Measurements from ENCODE around the gene RPS25. TPM values are rescaled to one million over a fixed set of nuclear protein-coding genes. Genes with fewer than 3 reads are reported as not detected.
"Not testable (repeated sequence)": the region's sequence is repeated elsewhere in the genome, so short reads cannot be mapped to it uniquely, and the experiment has no call there.

The RPS25 gene
- total RNA-seq, 1 donor, result 1,259 TPM

DNA sequence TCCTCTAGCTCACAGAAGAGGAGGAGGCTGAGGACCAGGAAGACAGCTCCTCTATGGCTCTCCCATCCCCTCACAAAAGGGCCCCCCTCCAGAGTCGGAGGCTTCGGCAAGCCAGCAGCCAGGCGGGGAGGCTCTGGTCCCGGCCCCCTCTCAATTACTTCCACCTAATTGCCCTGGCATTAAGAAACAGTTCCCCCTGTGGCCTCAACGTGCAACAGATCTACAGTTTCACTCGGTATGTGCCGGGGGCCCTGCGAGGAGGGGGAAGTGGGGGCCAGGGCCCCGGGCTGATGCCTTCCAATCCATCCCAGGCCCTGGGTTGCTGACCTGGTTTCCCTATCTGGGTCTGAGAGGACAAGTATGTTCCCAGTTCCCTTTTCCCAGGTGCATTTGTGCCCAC, 38.7 kb downstream of the RPS25 start:
- Histone ChIP-seq H3K79me2 (ENCODE audit: insufficient read depth, low read length) (no peaks in the 10 kb centered on the region), H3K4me2 (ENCODE audit: insufficient read depth, low read length) (no peak overlapping the region), H3K4me1 (ENCODE audit: insufficient read depth, low read length) (no peaks in the 10 kb centered on the region), H3K4me3 (ENCODE audit: insufficient read depth, low read length) (no peak overlapping the region), H3K27me3 (ENCODE audit: insufficient read depth, low read length) (peaks cover 36% of the 10 kb centered on the region), H4K20me1 (ENCODE audit: insufficient read depth, low read length) (no peaks in the 10 kb centered on the region), H3K27ac (ENCODE audit: low read depth, low read length) (no peak overlapping the region), H3K9me3 (ENCODE audit: low read depth, low read length) (no peaks in the 10 kb centered on the region), H2AFZ (ENCODE audit: low read length) (no peak overlapping the region), H3K36me3 (ENCODE audit: insufficient read depth, low read length) (no peaks in the 10 kb centered on the region)
- peak; percentile 61 for DNase-seq (ENCODE audit: insufficient read length, low spot score, missing footprints)
- no peak for TF ChIP-seq CTCF (IDR thresholded peaks at IDR 0.05; ENCODE audit: extremely low read depth, low read depth, low read length)

DNA sequence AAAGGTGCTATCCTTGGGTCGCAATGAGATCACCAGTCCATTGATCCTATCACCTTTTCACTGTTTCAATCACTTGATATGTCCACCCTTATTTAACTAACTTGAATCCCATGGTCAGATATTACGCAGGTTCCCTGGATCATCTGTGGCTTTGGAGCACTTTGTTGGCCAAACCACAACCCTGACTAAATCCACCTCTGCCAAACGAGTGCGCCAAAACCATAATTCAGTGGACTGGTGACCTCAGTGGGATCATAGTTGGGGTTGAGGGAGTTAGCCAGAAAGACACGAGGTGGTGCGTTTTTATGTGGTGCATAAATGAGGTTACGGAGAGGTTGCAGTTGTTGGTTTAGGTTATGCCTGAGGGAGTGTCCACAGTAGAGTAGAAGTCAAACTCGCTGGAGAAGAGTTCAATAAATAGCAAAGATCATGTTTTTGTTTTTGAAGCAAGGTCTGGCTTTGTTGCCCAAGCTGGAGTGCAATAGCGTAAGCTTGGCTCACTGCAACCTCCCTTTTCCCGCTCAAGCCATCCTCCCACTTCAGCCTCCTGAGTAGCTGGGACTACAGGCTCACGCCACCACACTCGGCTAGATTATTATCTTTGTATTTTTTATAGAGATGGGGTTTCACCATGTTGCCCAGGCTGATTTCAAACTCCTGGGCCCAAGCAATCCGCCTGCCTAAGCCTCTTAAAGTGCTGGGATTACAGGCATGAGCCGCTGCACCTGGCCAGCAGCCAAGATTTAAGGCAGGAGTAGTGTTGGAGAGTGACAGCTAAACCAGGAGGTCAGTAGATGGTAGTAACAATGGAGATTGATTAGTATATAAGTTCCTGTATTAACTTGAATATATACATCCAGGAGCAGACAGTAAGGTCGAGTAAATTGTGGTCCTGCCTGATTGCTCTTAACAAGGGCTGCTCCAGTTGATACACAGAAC, 42.1 kb downstream of the RPS25 start:
- Histone ChIP-seq H3K9me3 (ENCODE audit: low read depth, low read length) (no peaks in the 10 kb centered on the region), H3K4me1 (ENCODE audit: insufficient read depth, low read length) (no peaks in the 10 kb centered on the region), H3K79me2 (ENCODE audit: insufficient read depth, low read length) (no peaks in the 10 kb centered on the region), H4K20me1 (ENCODE audit: insufficient read depth, low read length) (no peaks in the 10 kb centered on the region), H3K4me2 (ENCODE audit: insufficient read depth, low read length) (no peak overlapping the region), H3K27ac (ENCODE audit: low read depth, low read length) (no peak overlapping the region), H2AFZ (ENCODE audit: low read length) (no peak overlapping the region), H3K27me3 (ENCODE audit: insufficient read depth, low read length) (peaks cover 41% of the 10 kb centered on the region), H3K36me3 (ENCODE audit: insufficient read depth, low read length) (no peaks in the 10 kb centered on the region), H3K4me3 (ENCODE audit: insufficient read depth, low read length) (no peak overlapping the region)
- peak; percentile 72 for DNase-seq (ENCODE audit: insufficient read length, low spot score, missing footprints)
- no peak for TF ChIP-seq CTCF (IDR thresholded peaks at IDR 0.05; ENCODE audit: extremely low read depth, low read depth, low read length)

- no peaks in the 10 kb centered on the region for H3K9me3 ChIP-seq (ENCODE audit: low read depth, low read length)
- no peak overlapping the region for H3K4me2 ChIP-seq (ENCODE audit: insufficient read depth, low read length)
- no peak for TF ChIP-seq CTCF (IDR thresholded peaks at IDR 0.05; ENCODE audit: extremely low read depth, low read depth, low read length)
- no peak for DNase-seq (ENCODE audit: insufficient read length, low spot score, missing footprints)
- H3K4me1 ChIP-seq (ENCODE audit: insufficient read depth, low read length), result no peaks in the 10 kb centered on the region
- H3K79me2 ChIP-seq (ENCODE audit: insufficient read depth, low read length), result no peaks in the 10 kb centered on the region
- no peaks in the 10 kb centered on the region for H4K20me1 ChIP-seq (ENCODE audit: insufficient read depth, low read length)
- no peak overlapping the region for H2AFZ ChIP-seq (ENCODE audit: low read length)
- H3K27ac ChIP-seq (ENCODE audit: low read depth, low read length), result no peak overlapping the region
- no peaks in the 10 kb centered on the region for H3K36me3 ChIP-seq (ENCODE audit: insufficient read depth, low read length)
- peaks cover 27% of the 10 kb centered on the region for H3K27me3 ChIP-seq (ENCODE audit: insufficient read depth, low read length)
- H3K4me3 ChIP-seq (ENCODE audit: insufficient read depth, low read length), result no peak overlapping the region
Measured at GRCh38 chr11:118973985-118974384, 44.2 kb downstream of the RPS25 start.

GRCh38 chr11:118971646-118972045, 46.5 kb downstream of the RPS25 start, which contains the start of gene FOXR1:
TSS of gene FOXR1 (plus strand) at chr11:118971761. CDS start at chr11:118971932, 171 bp downstream.
- Histone ChIP-seq H3K27ac (ENCODE audit: low read depth, low read length) (no peak within 1 kb of the TSS), H3K4me3 (ENCODE audit: insufficient read depth, low read length) (no peak within 1 kb of the TSS), H3K27me3 (ENCODE audit: insufficient read depth, low read length) (peaks cover 19% of the 10 kb centered on the region), H4K20me1 (ENCODE audit: insufficient read depth, low read length) (no peaks in the 10 kb centered on the region), H3K9me3 (ENCODE audit: low read depth, low read length) (no peaks in the 10 kb centered on the region), H3K4me2 (ENCODE audit: insufficient read depth, low read length) (no peak within 1 kb of the TSS), H3K4me1 (ENCODE audit: insufficient read depth, low read length) (no peaks in the 10 kb centered on the region), H3K36me3 (ENCODE audit: insufficient read depth, low read length) (no peaks in the 10 kb centered on the region), H3K79me2 (ENCODE audit: insufficient read depth, low read length) (no peaks in the 10 kb centered on the region), H2AFZ (ENCODE audit: low read length) (no peak within 1 kb of the TSS)
- TF ChIP-seq CTCF (IDR thresholded peaks at IDR 0.05; ENCODE audit: extremely low read depth, low read depth, low read length), result no peak
- peak; percentile 37 for DNase-seq (ENCODE audit: insufficient read length, low spot score, missing footprints)

GRCh38 chr11:118969508-118969907, 48.6 kb downstream of the RPS25 start:
- H2AFZ ChIP-seq (ENCODE audit: low read length); H3K79me2 ChIP-seq (ENCODE audit: insufficient read depth, low read length); H3K4me1 ChIP-seq (ENCODE audit: insufficient read depth, low read length); H3K36me3 ChIP-seq (ENCODE audit: insufficient read depth, low read length); H4K20me1 ChIP-seq (ENCODE audit: insufficient read depth, low read length); H3K9me3 ChIP-seq (ENCODE audit: low read depth, low read length); DNase-seq (ENCODE audit: insufficient read length, low spot score, missing footprints); H3K4me3 ChIP-seq (ENCODE audit: insufficient read depth, low read length); H3K27ac ChIP-seq (ENCODE audit: low read depth, low read length); H3K4me2 ChIP-seq (ENCODE audit: insufficient read depth, low read length): not testable (repeated sequence)
- H3K27me3 ChIP-seq (ENCODE audit: insufficient read depth, low read length), result peaks cover 12% of the 10 kb centered on the region
